ENCODE data around the gene TM9SF4. TPM values are rescaled to one million over a fixed set of nuclear protein-coding genes. Genes with fewer than 3 reads are reported as not detected.

The TM9SF4 gene
- total RNA-seq, 1 experiment from 2014 or later = 54.4 TPM

DNA sequence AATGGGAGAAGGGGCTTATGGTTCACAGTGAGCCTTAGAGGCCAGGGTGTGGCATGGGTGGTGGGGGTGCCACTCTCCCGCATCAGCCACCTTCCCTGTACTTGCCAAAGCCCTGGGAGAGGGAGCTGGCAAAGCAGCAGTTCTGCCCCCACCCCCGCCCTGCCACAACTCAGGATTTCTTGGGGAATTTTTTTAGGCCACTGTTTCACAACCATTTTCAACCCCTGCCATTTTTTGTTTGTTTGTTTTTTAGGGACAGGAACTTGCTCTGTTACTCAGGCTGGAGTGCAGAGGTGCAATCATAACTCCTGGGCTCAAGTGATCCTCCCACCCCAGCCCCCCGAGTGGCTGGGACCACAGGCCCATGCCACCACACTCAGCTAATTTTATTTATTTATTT, 22.4 kb upstream of the TM9SF4 start:
- CTCF ChIA-PET = no interaction called here
- Histone ChIP-seq H3K9me3 (ENCODE audit: low read depth, low read length, poor library complexity, severe bottlenecking) (no peaks in the 10 kb centered on the region), H3K27me3 (replicated peaks; ENCODE audit: insufficient read depth, low read depth, low read length, poor library complexity) (peaks cover 23% of the 10 kb centered on the region), H3K36me3 (ENCODE audit: insufficient read depth, low read length, poor library complexity, severe bottlenecking) (no peaks in the 10 kb centered on the region), H3K27ac (ENCODE audit: low read depth, low read length, poor library complexity, severe bottlenecking) (no peak overlapping the region), H3K4me3 (ENCODE audit: low read depth, low read length, poor library complexity, severe bottlenecking) (no peak overlapping the region), H3K4me1 (ENCODE audit: insufficient read depth, low read length, poor library complexity, severe bottlenecking) (no peaks in the 10 kb centered on the region)
- no peak for DNase-seq (ENCODE audit: low spot score)
- no TSS peak for BruUV-seq (replicated peaks)
- intact Hi-C loops (cut with micrococcal nuclease; ENCODE audit: unreplicated experiment) = no loop called here
- POLR2A ChIA-PET (ENCODE audit: low non-redundant PET) = no interaction called here
- TF ChIP-seq, protein P1, sequence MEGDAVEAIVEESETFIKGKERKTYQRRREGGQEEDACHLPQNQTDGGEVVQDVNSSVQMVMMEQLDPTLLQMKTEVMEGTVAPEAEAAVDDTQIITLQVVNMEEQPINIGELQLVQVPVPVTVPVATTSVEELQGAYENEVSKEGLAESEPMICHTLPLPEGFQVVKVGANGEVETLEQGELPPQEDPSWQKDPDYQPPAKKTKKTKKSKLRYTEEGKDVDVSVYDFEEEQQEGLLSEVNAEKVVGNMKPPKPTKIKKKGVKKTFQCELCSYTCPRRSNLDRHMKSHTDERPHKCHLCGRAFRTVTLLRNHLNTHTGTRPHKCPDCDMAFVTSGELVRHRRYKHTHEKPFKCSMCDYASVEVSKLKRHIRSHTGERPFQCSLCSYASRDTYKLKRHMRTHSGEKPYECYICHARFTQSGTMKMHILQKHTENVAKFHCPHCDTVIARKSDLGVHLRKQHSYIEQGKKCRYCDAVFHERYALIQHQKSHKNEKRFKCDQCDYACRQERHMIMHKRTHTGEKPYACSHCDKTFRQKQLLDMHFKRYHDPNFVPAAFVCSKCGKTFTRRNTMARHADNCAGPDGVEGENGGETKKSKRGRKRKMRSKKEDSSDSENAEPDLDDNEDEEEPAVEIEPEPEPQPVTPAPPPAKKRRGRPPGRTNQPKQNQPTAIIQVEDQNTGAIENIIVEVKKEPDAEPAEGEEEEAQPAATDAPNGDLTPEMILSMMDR (conservative IDR thresholded peaks at IDR 0.05; ENCODE audit: low read depth, low read length) = no peak
- no peak for TF ChIP-seq EZH2 (IDR thresholded peaks at IDR 0.05; ENCODE audit: borderline replicate concordance, low read depth, low read length, poor library complexity, severe bottlenecking)

DNA sequence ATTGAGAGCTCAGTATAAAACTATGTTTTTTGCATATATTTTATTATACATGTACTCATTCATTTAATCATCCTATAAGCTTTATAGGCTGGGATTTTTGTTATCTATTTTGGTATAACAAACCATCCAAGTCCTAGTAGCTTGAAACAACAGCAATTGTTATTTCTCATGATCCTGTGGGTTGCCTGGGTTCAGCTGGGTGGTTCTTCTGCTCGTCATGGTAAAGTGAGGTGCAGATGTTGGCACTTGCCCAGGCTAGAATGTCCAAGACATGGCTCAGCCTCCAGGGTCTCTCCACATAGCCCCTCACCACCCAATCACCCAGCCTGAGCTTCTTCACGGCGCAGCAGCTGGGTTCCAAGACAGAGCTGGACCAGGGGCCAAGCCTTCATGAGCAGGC, 20.8 kb upstream of the TM9SF4 start:
- H3K27ac ChIP-seq (ENCODE audit: low read depth, low read length, poor library complexity, severe bottlenecking) = no peak overlapping the region
- intact Hi-C loops (cut with micrococcal nuclease; ENCODE audit: unreplicated experiment) = no loop called here
- TF ChIP-seq EZH2 (IDR thresholded peaks at IDR 0.05; ENCODE audit: borderline replicate concordance, low read depth, low read length, poor library complexity, severe bottlenecking) = no peak
- TF ChIP-seq, protein P1 (conservative IDR thresholded peaks at IDR 0.05; ENCODE audit: low read depth, low read length) = no peak
- H3K4me3 ChIP-seq (ENCODE audit: low read depth, low read length, poor library complexity, severe bottlenecking) = no peak overlapping the region
- no peaks in the 10 kb centered on the region for H3K36me3 ChIP-seq (ENCODE audit: insufficient read depth, low read length, poor library complexity, severe bottlenecking)
- ChIA-PET POLR2A (ENCODE audit: low non-redundant PET) (no interaction called here), CTCF (no interaction called here)
- H3K9me3 ChIP-seq (ENCODE audit: low read depth, low read length, poor library complexity, severe bottlenecking) = no peaks in the 10 kb centered on the region
- no peaks in the 10 kb centered on the region for H3K4me1 ChIP-seq (ENCODE audit: insufficient read depth, low read length, poor library complexity, severe bottlenecking)
- no peak for DNase-seq (ENCODE audit: low spot score)
- BruUV-seq (replicated peaks) = no TSS peak
- H3K27me3 ChIP-seq (replicated peaks; ENCODE audit: insufficient read depth, low read depth, low read length, poor library complexity) = peaks cover 10% of the 10 kb centered on the region

DNA sequence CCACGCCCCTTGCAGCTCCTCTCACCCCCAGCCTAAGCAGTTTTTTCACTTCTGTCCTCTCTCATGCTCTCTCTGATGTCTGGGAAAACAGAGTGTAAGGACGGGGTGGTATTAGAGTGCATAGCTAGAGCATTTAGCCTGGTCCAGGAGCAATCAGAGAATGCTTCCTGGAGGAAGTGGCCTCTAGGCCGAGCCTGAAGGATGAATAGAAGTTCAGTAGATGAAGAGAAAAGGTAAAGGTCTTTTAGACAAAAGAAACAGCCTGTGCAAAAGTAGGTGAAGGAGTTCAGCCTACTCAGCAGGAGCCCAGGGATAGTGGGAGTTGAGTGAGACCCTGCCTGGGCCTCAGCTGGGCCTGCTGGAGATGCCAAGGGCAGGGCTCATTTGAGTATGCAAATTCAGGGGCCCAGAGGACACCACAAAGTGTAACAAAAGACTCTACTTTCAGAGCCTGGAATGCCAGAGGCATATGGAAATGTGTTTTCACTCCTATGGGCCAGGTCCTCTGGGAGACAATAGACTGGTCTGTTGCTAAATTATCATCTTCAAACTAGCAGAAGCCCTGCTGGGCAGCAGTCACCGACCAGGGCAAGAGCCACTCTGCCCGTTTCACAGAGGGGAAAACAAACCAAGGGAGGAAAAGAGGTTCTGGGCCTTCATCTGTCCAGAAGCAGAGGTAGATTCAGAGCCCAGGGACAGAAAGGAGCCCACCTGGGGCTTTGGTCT, 19.7 kb upstream of the TM9SF4 start:
- no peaks in the 10 kb centered on the region for H3K36me3 ChIP-seq (ENCODE audit: insufficient read depth, low read length, poor library complexity, severe bottlenecking)
- TF ChIP-seq, protein P1 (conservative IDR thresholded peaks at IDR 0.05; ENCODE audit: low read depth, low read length) = no peak
- no peak for TF ChIP-seq EZH2 (IDR thresholded peaks at IDR 0.05; ENCODE audit: borderline replicate concordance, low read depth, low read length, poor library complexity, severe bottlenecking)
- no peak overlapping the region for H3K4me3 ChIP-seq (ENCODE audit: low read depth, low read length, poor library complexity, severe bottlenecking)
- no peaks in the 10 kb centered on the region for H3K27me3 ChIP-seq (replicated peaks; ENCODE audit: insufficient read depth, low read depth, low read length, poor library complexity)
- no peaks in the 10 kb centered on the region for H3K9me3 ChIP-seq (ENCODE audit: low read depth, low read length, poor library complexity, severe bottlenecking)
- BruUV-seq (replicated peaks) = no TSS peak
- no peak overlapping the region for H3K27ac ChIP-seq (ENCODE audit: low read depth, low read length, poor library complexity, severe bottlenecking)
- H3K4me1 ChIP-seq (ENCODE audit: insufficient read depth, low read length, poor library complexity, severe bottlenecking) = no peaks in the 10 kb centered on the region
- no peak for DNase-seq (ENCODE audit: low spot score)
- POLR2A ChIA-PET (ENCODE audit: low non-redundant PET) = no interaction called here
- intact Hi-C loops (cut with micrococcal nuclease; ENCODE audit: unreplicated experiment) = loop anchor here (2.0 kb wide), 2 partner anchors 237 to 267 kb away; no protein-coding TSS in a partner anchor
- CTCF ChIA-PET = no interaction called here

Data from A673 (cell line).